Smooth muscle cell (in vitro differentiated cells): ENCODE results near the gene NOXO1. TPM values are rescaled to one million over a fixed set of nuclear protein-coding genes. Genes with fewer than 3 reads are reported as not detected.

Experiments used
- DNase-seq: peaks from one replicate; lab custom pipeline; 2025; ENCODE audit not compliant: unreplicated experiment; lab: John Stamatoyannopoulos, UW
- H2AFZ ChIP-seq: fragments of 200-600 bp; sonication (generic); 2 replicates; pipeline ENCODE4 v1.6.0; 2016; ENCODE audit warnings: antibody characterized with exemption, low read depth, mild to moderate bottlenecking
- H3F3A ChIP-seq: fragments of 200-600 bp; sonication (generic); 2 replicates; pipeline ENCODE4 v1.6.0; 2017; ENCODE audit warnings: antibody characterized with exemption, low read depth
- H3K27ac ChIP-seq: fragments of 200-600 bp; sonication (generic); 2 replicates; pipeline ENCODE4 v1.5.1; 2016; ENCODE audit warnings: low read depth, mild to moderate bottlenecking
- H3K27me3 ChIP-seq: fragments of 200-600 bp; sonication (generic); 2 replicates; pipeline ENCODE4 v1.6.1; 2016; ENCODE audit warnings: low read depth, mild to moderate bottlenecking
- H3K36me3 ChIP-seq: fragments of 200-600 bp; sonication (generic); 2 replicates; pipeline ENCODE4 v1.5.1; 2016; ENCODE audit warnings: low read depth
- H3K4me1 ChIP-seq: fragments of 200-600 bp; sonication (generic); 2 replicates; pipeline ENCODE4 v1.5.1; 2016; ENCODE audit warnings: low read depth
- H3K4me2 ChIP-seq: fragments of 200-600 bp; sonication (generic); 2 replicates; pipeline ENCODE4 v1.6.0; 2016; ENCODE audit warnings: mild to moderate bottlenecking
- H3K4me3 ChIP-seq: fragments of 200-600 bp; sonication (generic); 2 replicates; pipeline ENCODE4 v1.5.1; 2016; ENCODE audit warnings: mild to moderate bottlenecking
- H3K79me2 ChIP-seq: fragments of 200-600 bp; sonication (generic); 2 replicates; pipeline ENCODE4 v1.6.0; 2016; ENCODE audit warnings: low read depth, mild to moderate bottlenecking
- H3K9ac ChIP-seq: fragments of 200-600 bp; sonication (generic); 2 replicates; pipeline ENCODE4 v1.6.0; 2016; ENCODE audit warnings: low read depth
- H3K9me3 ChIP-seq: fragments of 200-600 bp; sonication (generic); replicated peaks from 2 replicates; pipeline ENCODE4 v1.5.1; 2016; ENCODE audit warnings: low read depth
- H4K20me1 ChIP-seq: fragments of 200-600 bp; sonication (generic); 2 replicates; pipeline ENCODE4 v1.6.0; 2016; ENCODE audit warnings: low read depth
- CTCF ChIP-seq: fragments of 200-600 bp; sonication (generic); IDR thresholded peaks from 2 replicates; pipeline ENCODE4 v1.5.1; 2017; ENCODE audit warnings: borderline replicate concordance, mild to moderate bottlenecking, antibody characterized with exemption; ENCODE audit not compliant: insufficient read depth, poor library complexity, severe bottlenecking
- WGBS: methylation state at CpG from one replicate; pipeline ENCODE4 v1.1.7; 2016; ENCODE audit warnings: low lambda C conversion rate; 5-methylcytosine and 5-hydroxymethylcytosine counted together
- polyA plus RNA-seq: library from polyadenylated mRNA; unstranded; fragments of >200 nt; fragmentation: Nextera tagmentation; extraction: Ambion mirVana; gene quantifications from 2 replicates; pipeline ENCODE4 v1.2.1, GENCODE V29; 2016
- total RNA-seq: library from RNA; depleted of rRNA; stranded (reverse); fragments of >200 nt; gene quantifications from 2 replicates; pipeline ENCODE4 v1.2.3, GENCODE V29; 2014

The NOXO1 gene
- total and polyA plus RNA-seq, 2 experiments from 2014 or later, result 0.13 to 0.35 TPM

GRCh38 chr16:2019518-2019920 is 38.2 kb upstream of the NOXO1 start, which contains the start of gene NPW:
NPW (plus strand) TSS chr16:2019785.
- H3K27me3 ChIP-seq, result no peaks in the 10 kb centered on the region
- peak within 1 kb of the TSS; percentile 88 for H3K4me2 ChIP-seq
- H3K9ac ChIP-seq, result no peak within 1 kb of the TSS
- H4K20me1 ChIP-seq, result no peaks in the 10 kb centered on the region
- DNase-seq, result no peak
- H2AFZ ChIP-seq, result peak within 1 kb of the TSS; percentile 62
- no peaks in the 10 kb centered on the region for H3K36me3 ChIP-seq
- peak within 1 kb of the TSS; percentile 38 for H3K4me3 ChIP-seq
- H3K9me3 ChIP-seq, result no peaks in the 10 kb centered on the region
- TF ChIP-seq CTCF, result no peak
- H3F3A ChIP-seq, result no peaks in the 10 kb centered on the region
- H3K27ac ChIP-seq, result no peak within 1 kb of the TSS
- H3K4me1 ChIP-seq, result peaks cover 15% of the 10 kb centered on the region
- H3K79me2 ChIP-seq, result no peaks in the 10 kb centered on the region
- 9% methylated on average over 29 of the region's 33 CpGs for WGBS

- no peak for DNase-seq
- no peaks in the 10 kb centered on the region for H3F3A ChIP-seq
These were observed 35.2 kb upstream of the NOXO1 start for GRCh38 chr16:2016407-2016922.

GRCh38 chr16:2015947-2016208 is 34.6 kb upstream of the NOXO1 start:
- Histone ChIP-seq H3K4me2 (no peak overlapping the region), H2AFZ (no peak overlapping the region), H3K79me2 (no peaks in the 10 kb centered on the region), H3K27me3 (no peaks in the 10 kb centered on the region), H3K9me3 (no peaks in the 10 kb centered on the region), H3K27ac (no peak overlapping the region), H4K20me1 (no peaks in the 10 kb centered on the region), H3K4me3 (no peak overlapping the region), H3K36me3 (no peaks in the 10 kb centered on the region), H3K9ac (no peak overlapping the region), H3F3A (no peaks in the 10 kb centered on the region), H3K4me1 (peaks cover 10% of the 10 kb centered on the region)
- WGBS, result 92% methylated on average over 7 of the region's 7 CpGs
- no peak for DNase-seq
- no peak for TF ChIP-seq CTCF

More at GRCh38 chr16:2016407-2016922, 35.2 kb upstream of the NOXO1 start:
- no peaks in the 10 kb centered on the region for H3K79me2 ChIP-seq
- TF ChIP-seq CTCF, result peak; percentile 42
- H3K4me3 ChIP-seq, result no peak overlapping the region
- WGBS, result 36% methylated on average over 13 of the region's 13 CpGs
- H3K9me3 ChIP-seq, result no peaks in the 10 kb centered on the region
- H3K27me3 ChIP-seq, result no peaks in the 10 kb centered on the region
- no peak overlapping the region for H3K27ac ChIP-seq
- H2AFZ ChIP-seq, result no peak overlapping the region
- H3K4me1 ChIP-seq, result peaks cover 10% of the 10 kb centered on the region
- H4K20me1 ChIP-seq, result no peaks in the 10 kb centered on the region
- no peak overlapping the region for H3K4me2 ChIP-seq
- no peaks in the 10 kb centered on the region for H3K36me3 ChIP-seq
- no peak overlapping the region for H3K9ac ChIP-seq
